Measurements from ENCODE around the gene LRMDA.

DNA sequence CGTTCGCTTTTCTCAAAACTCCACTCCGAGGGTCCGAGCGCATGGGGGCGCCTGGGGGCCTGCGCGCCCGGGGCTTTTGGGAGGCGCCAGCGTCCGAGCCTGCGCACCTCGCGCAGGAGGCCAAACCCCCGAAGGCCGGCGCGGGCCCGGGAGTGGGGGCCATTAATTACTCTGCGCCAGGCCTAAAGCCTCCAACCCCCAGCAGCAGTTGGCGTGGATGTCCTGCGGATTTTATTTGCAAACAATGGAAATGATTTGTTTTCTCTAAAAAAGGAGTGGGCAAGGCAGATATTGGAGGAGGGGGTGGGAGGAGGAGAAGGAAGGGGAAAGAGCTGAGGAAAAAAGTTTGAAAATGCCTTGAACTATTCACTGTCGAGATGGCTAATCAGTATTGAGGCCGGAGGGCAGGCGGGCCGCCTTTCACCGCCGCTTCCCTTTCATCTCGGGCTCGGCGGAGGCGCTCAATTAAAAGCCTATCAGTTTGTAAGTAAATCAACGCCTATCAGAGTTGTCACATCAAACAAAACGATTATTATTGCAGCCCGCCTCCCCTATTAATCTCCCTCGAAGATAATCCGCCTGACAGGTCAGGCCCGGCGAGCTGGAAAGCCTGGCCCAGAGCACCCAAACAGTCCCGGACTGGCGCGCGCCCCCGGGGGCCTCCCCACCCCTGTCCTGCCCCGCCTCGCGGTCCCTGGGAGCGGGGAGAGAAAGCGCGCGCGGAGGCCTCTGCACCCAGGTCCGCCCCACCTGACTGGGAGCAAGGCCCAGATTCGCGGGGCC is 26.4 kb upstream of the LRMDA start:
- TF ChIP-seq, protein P1, sequence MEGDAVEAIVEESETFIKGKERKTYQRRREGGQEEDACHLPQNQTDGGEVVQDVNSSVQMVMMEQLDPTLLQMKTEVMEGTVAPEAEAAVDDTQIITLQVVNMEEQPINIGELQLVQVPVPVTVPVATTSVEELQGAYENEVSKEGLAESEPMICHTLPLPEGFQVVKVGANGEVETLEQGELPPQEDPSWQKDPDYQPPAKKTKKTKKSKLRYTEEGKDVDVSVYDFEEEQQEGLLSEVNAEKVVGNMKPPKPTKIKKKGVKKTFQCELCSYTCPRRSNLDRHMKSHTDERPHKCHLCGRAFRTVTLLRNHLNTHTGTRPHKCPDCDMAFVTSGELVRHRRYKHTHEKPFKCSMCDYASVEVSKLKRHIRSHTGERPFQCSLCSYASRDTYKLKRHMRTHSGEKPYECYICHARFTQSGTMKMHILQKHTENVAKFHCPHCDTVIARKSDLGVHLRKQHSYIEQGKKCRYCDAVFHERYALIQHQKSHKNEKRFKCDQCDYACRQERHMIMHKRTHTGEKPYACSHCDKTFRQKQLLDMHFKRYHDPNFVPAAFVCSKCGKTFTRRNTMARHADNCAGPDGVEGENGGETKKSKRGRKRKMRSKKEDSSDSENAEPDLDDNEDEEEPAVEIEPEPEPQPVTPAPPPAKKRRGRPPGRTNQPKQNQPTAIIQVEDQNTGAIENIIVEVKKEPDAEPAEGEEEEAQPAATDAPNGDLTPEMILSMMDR (IDR thresholded peaks at IDR 0.05): no peak
- TF ChIP-seq POLR2A (IDR thresholded peaks at IDR 0.05): peak in 1 of 4 donors; percentile 55
